HG02852 (cell line): ENCODE measurements around the gene NPR3.
"Not testable (repeated sequence)": the region's sequence is repeated elsewhere in the genome, so short reads cannot be mapped to it uniquely, and the experiment has no call there.

Source experiments
- ATAC-seq: cut with Tn5 transposase; IDR thresholded peaks from one replicate; pipeline ENCODE4 v1.9.1; 2021; ENCODE audit warnings: mild to moderate bottlenecking, moderate library complexity; ENCODE audit not compliant: unreplicated experiment

Gene NPR3

DNA sequence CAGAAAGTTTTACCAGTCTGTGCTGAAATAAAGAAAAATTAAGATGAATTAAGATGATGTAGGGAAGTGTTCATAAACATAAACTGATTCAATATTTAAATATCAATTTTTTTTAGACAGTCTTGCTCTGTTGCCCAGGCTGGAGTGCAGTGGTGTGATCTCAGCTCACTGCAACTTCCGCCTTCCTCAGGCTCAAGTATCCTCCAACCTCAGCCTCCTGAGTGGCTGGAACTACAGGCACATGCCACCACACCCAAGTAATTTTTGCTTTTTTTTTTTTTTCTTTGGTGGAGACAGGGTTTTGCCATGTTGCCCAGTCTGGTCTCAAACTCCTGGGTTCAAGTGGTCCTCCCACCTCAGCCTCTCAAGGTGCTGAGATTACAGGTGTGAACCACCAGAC, 94.3 kb downstream of the NPR3 start:
- not testable (repeated sequence) for ATAC-seq

- ATAC-seq, result no peak
These were observed 95.0 kb downstream of the NPR3 start for GRCh38 chr5:32805971-32806638.

DNA sequence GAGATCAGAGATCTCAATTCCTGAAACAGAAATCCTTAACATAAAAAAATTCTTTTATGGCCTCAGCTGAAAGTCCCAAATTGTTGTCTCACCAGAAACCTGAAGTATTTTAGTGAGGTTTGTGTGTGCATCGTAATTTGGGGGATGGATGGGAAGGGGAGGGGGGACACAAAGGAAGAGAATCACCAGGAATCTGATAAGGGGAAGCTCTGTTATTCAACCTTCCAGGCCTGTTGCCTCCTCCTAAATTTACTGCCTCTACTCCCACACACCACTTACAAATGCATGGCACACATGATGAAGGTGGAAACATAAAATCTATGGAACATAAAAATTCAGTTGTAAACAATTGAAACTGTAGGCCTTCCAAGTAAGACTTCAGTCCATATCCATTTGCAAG, 97.7 kb downstream of the NPR3 start:
- no peak for ATAC-seq

DNA sequence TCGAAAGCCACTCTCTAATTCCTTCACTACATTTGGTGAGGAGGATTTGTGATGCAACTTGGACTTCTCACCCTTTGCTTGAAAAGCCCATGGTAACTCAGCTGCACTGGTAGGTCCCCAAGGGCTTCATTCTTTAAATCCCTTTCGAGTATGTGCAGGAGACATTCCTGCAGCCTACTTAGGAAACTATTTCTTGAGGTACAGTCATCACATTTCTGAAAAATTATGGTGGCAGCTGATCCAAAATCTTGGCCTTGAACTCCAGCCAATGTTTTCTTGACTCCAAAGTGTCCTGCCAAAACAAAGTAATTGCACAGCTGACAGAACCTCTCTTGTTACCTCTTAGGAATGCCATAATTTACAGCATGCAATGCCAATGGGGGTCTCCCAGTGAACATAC, 99.7 kb downstream of the NPR3 start:
- ATAC-seq, result no peak

GRCh38 chr5:32812399-32812798, 101.3 kb downstream of the NPR3 start:
- ATAC-seq, result no peak

DNA sequence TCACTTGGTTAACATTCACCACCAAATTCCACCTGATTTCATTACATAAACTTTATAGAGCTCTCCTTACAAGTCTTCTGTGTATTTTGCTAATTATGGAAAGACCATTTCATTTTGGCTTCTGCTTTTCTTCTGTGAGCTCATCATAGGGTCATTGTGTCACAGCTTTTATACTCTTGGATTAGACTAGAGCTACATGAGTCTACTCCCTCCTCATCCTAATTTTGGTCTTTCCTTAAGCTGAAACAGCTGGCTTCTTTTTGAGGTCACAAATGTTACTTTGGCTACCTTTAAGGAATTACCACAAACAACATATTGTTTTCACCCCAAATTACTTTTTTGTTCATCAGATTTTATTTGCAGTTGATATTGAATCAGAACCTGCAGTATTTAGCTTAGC, 103.0 kb downstream of the NPR3 start:
- no peak for ATAC-seq

GRCh38 chr5:32814620-32815019, 103.5 kb downstream of the NPR3 start:
- no peak for ATAC-seq

GRCh38 chr5:32827981-32828380, 116.9 kb downstream of the NPR3 start:
- ATAC-seq, result no peak

GRCh38 chr5:32828492-32828891, 117.4 kb downstream of the NPR3 start:
- ATAC-seq, result no peak

GRCh38 chr5:32831624-32832023, 120.5 kb downstream of the NPR3 start:
- no peak for ATAC-seq

- ATAC-seq, result no peak
These were observed 122.0 kb downstream of the NPR3 start for GRCh38 chr5:32833127-32833526.

GRCh38 chr5:32833663-32834062, 122.5 kb downstream of the NPR3 start:
- no peak for ATAC-seq

- no peak for ATAC-seq
These were observed 123.1 kb downstream of the NPR3 start for GRCh38 chr5:32834251-32834650.

GRCh38 chr5:32836176-32836575, 125.1 kb downstream of the NPR3 start:
- no peak for ATAC-seq

DNA sequence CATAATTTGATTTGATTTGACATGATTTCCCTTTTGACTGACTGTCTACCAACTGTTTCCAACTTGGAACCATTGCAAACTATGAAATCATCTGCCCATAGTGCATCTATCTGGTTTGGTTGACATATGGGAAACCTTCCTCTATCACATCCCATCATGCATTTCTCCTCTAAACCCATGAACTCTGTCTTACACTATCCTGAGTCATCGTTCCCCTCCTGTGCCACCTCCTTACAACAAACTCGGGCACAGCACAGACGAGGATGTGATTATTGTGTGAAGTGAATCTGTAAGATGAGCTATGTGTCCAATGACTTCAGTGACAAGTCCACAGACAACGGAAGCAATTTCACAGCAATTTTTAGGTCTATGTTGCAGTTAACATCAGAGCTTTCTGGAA, 126.1 kb downstream of the NPR3 start:
- ATAC-seq, result no peak

DNA sequence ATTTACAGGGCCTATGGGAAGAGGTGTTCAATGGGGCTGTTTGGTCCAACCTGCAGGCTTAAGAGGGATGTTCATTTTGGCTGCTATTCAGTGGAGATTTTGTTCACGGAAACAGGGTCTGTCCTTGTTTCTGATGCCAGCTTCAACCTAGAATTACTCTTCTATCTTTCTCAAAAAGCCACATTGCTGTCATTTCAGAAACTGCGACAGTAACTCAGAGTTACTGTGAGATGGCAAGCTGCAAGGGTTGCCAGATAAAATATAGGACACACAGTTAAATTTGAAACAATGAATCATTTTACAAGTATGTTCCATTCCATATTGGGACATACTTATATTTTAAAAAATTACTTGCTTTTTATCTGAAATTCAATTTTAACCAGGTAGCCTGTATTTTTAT, 128.0 kb downstream of the NPR3 start:
- no peak for ATAC-seq

DNA sequence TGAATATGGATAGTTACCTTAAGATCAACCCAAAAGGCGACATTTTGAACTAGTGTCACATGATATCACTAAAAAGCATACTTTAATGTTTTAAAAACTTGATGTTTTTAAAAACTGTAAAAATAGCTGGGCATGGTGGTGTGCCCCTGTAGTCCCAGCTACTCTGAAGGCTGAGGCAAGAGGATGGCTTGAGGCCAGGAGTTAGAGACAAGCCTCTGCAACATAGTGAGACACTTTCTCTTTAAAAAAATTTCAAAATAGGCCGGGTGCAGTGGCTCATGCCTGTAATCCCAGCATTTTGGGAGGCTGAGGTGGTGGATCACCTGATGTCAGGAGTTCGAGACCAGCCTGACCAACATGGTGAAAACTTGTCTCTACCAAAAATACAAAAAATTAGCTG, 129.5 kb downstream of the NPR3 start:
- no peak for ATAC-seq
